AG09309 (cell line): ENCODE results near the gene KY.

Experiments used
- DNase-seq: peaks from one replicate; pipeline ENCODE4 v3.0.0-alpha.2; 2010; ENCODE audit warnings: low read depth
- H3K4me3 ChIP-seq: 2 replicates; pipeline ENCODE4 v1.5.1; 2011; ENCODE audit warnings: mild to moderate bottlenecking, low read depth, low read length, moderate library complexity; ENCODE audit not compliant: control insufficient read depth
- CTCF ChIP-seq: IDR thresholded peaks from 2 replicates; pipeline ENCODE4 v1.5.1; 2011; ENCODE audit warnings: mild to moderate bottlenecking, low read depth, low read length, inconsistent platforms; ENCODE audit not compliant: insufficient read depth, control insufficient read depth; ENCODE audit errors: missing control alignments

Gene KY

GRCh38 chr3:134627831-134628230, 23.0 kb downstream of the KY start:
- H3K4me3 ChIP-seq, result no peak overlapping the region
- no peak for TF ChIP-seq CTCF
- DNase-seq, result no peak

GRCh38 chr3:134625885-134626741, 24.7 kb downstream of the KY start:
- no peak for DNase-seq
- TF ChIP-seq CTCF, result no peak
- H3K4me3 ChIP-seq, result no peak overlapping the region

GRCh38 chr3:134625462-134625861, 25.4 kb downstream of the KY start:
- H3K4me3 ChIP-seq, result no peak overlapping the region

GRCh38 chr3:134624537-134625287, 26.1 kb downstream of the KY start:
- no peak overlapping the region for H3K4me3 ChIP-seq
- TF ChIP-seq CTCF, result no peak
- DNase-seq, result no peak

More at GRCh38 chr3:134625462-134625861, 25.4 kb downstream of the KY start:
- no peak for DNase-seq
- TF ChIP-seq CTCF, result no peak

- no peak for DNase-seq
- no peak for TF ChIP-seq CTCF
- no peak overlapping the region for H3K4me3 ChIP-seq
Measured at GRCh38 chr3:134623615-134624245, 27.1 kb downstream of the KY start.

- H3K4me3 ChIP-seq, result no peak overlapping the region
- DNase-seq, result no peak
- no peak for TF ChIP-seq CTCF
Measured at GRCh38 chr3:134622806-134623365, 27.9 kb downstream of the KY start.
